Glomerular visceral epithelial cell (primary cell): ENCODE data around the gene PCSK4.

Experiments used
- DNase-seq: peaks from one replicate; pipeline ENCODE4 v3.0.0-alpha.2; 2016; ENCODE audit errors: extremely low spot score

PCSK4 gene

GRCh38 chr19:1438035-1438932, 51.9 kb downstream of the PCSK4 start, which contains the start of gene RPS15:
Gene RPS15 (plus strand): TSS chr19:1438396. CDS start chr19:1438426, 30 bp downstream.
- peak; percentile 96 for DNase-seq

- DNase-seq: no peak
Observed at GRCh38 chr19:1437609-1438008, 52.5 kb downstream of the PCSK4 start.

GRCh38 chr19:1435378-1435989, 54.7 kb downstream of the PCSK4 start:
- DNase-seq: no peak

- DNase-seq: no peak
Observed at GRCh38 chr19:1434577-1435060, 55.5 kb downstream of the PCSK4 start.

GRCh38 chr19:1434040-1434366, 56.1 kb downstream of the PCSK4 start:
- DNase-seq: no peak

GRCh38 chr19:1433119-1434039, 56.8 kb downstream of the PCSK4 start:
- DNase-seq: no peak

- DNase-seq: no peak
Observed at GRCh38 chr19:1432507-1432887, 57.7 kb downstream of the PCSK4 start.

GRCh38 chr19:1431759-1432506, 58.2 kb downstream of the PCSK4 start:
- DNase-seq: no peak
